Activated gamma-delta T cell treated with anti-CD3 and anti-CD28 coated beads, Interleukin-2, amount 50 U/mL, for 16 hours (primary cell): ENCODE measurements around the gene HSFX1.

Source experiments
- DNase-seq: peaks from one replicate; pipeline ENCODE4 v3.0.0-alpha.2; 2020; ENCODE audit warnings: low read depth

HSFX1 gene

GRCh38 chrX:149807747-149808458 lies 34.0 kb downstream of the HSFX1 start:
- DNase-seq: no peak

GRCh38 chrX:149818652-149819051 lies 44.8 kb downstream of the HSFX1 start:
- DNase-seq: no peak

GRCh38 chrX:149819371-149819770 lies 45.5 kb downstream of the HSFX1 start:
- DNase-seq: no peak

GRCh38 chrX:149825424-149825823 lies 51.6 kb downstream of the HSFX1 start:
- peak; percentile 36 for DNase-seq
